ENCODE measurements around the gene PIP4K2A.

Gene PIP4K2A

DNA sequence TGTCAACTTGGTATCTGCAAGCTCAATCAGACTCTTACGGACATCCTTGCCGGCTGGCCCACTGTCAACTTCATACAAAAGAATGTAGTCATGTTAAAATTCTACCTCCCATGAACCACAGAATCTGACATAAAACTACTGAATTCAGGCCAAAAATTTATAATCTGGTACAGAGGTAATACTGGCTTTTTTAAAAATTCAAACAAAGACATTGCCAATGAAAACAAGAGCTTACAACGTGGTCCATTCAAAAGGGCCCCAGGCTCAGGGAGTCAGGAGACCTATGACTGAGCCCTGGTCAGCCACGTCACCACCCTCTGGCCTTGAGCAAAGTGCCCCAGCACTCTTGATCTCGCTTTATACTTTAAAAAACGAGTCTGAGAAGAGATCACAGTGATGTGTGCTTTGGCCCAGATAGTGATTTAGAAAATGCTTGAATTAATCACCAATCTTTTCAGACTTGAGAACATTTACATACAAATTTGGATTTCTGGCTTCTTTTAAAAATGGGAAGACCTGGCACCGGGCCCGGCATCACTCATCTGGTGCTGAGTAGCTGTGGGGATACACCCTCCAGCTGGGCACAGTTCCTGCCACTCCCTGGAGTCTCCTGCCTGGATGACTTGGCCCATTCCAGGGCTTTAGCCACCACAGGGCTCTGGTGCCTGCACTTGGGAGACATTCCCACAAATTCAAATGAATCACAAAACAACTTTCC, 94.1 kb downstream of the PIP4K2A start:
- peak; percentile 79 for DNase-seq (ENCODE audit: low spot score)

DNA sequence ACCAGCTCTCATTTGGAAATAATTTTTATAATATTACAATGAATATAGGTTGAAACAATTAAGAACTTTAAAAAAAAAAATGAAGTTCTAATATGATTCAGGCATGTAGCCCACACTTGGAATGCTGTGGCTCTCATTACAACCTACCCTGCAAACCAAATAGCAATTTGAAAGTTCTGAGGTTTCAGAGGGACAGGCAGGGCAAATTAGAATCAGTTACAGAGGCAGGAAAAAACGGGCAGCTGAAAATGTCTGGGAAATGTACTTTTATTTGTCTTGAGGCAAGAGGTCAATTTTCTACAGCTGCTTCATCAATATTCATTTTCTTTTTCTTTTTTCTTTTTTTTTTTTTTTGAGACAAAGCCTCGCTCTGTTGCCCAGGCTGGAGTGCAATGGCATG, 95.3 kb downstream of the PIP4K2A start:
- no peak for DNase-seq (ENCODE audit: low spot score)

DNA sequence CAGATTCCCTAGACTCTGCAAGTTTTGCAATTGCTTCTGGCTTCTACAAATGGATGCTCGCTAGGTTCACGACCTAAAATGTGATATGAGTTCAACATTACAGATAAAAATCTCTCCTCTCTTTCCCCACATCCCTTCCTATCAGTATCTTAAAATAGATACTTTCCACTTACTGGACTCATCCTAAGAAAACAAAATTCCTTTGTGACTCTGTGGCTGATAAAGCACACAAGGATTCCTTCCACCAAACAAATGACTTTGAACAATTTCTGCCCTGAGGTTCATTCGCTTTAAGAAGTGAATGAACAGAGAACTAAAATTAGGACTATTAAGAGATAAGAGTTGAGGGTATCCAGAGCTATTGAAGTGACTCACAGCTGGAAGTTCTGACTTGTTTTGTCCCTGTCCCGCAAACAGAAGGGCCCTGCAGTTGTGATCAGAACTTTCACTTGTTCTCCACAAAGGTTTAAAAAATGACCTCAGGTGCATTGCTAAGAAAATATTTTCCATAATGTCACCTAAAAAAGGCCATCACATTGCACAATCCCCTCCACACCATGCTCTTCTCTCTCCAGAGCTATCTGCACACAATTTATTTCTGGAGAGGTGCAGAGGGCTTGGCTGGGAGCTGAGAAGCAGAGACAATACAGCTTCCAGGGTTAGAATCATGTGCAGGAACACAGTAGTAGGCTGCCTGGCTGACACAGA, 96.1 kb downstream of the PIP4K2A start:
- DNase-seq (ENCODE audit: low spot score) = no peak

DNA sequence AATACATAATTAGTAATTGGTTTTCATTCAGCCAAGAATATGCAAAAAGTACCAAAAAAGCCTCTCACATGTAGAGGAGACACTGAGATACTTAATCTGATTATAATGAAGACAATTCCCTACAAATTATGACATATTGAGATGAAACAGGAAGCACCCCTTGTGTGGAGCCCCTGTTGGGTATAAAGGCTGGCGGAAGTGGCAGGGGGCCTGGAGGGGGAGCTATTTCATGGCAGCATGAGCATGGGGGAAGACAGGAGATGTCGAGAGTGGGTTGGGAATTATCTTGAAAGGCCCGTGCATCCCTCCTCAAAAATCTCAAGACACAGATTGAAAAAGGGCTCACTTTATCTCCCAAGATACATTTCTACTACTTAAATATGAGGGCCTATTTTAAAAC, 96.9 kb downstream of the PIP4K2A start:
- no peak for DNase-seq (ENCODE audit: low spot score)

DNA sequence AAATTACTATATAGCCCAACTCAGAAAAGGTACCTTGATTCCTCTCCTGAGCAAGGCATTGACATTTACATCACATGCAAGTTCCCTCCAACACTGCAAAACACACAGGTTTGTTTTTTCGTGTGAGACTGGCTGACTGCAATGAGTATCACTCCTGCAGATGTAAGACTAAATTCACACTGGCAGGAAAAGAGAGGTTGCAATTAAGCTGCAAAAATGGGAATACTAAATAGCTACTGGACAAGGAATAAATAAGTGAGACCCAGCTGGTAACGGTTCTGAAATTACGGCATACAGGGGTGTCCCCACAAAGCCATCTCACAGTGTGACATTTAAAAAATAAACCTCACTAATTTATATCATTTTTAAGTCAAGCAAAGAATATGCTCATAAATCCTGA, 97.3 kb downstream of the PIP4K2A start:
- DNase-seq (ENCODE audit: low spot score) = no peak

DNA sequence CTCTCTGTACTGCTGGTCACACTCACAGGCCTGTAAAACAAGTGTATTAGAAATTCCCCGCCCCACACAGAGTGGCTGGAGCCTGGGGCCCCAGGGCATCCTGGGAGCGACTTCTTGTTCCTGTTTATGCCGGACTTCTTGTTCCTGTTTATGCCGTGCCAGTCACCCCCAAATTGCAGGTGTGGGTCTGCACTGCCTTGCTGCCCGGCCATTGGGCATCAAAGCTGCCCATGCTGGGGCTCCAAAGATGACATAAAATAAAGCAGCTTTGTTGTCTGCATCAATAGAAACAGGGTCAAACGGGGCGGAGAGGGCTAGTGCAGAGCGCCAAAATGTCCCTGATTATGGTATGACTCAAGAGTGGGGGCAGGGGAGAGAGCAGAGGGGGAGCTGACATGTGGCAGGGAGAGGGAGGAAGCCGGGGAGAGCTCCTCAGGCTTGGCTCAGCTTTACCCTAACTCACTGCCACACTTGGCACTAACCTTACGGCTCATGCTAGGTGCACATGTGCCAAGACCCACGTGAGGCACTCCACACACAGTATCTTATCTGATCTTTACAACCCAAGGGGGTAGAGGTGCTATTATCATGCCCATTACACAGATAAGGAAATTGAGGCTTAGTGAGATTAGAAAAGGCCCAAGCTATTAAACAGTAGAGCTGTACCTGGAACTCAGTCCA, 98.4 kb downstream of the PIP4K2A start:
- peak; percentile 96 for DNase-seq (ENCODE audit: low spot score)

DNA sequence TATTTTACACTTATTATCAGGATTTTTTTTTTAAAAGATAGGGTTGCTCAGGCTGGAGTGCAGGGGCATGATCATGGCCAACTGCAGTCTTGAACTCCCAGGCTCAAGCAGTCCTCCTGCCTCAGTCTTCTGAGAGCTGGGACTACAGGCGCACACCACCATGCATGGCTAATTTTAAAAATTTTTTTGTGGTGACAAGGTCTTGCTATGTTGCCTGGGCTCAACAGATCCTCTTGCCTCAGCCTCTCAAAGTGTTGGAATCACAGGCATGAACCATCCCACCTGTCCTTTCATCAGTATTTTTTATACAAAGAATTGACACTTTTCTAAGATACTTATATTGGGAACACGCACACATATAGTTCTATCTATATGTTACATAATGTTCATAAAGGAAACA, 99.3 kb downstream of the PIP4K2A start:
- DNase-seq (ENCODE audit: low spot score) = no peak

DNA sequence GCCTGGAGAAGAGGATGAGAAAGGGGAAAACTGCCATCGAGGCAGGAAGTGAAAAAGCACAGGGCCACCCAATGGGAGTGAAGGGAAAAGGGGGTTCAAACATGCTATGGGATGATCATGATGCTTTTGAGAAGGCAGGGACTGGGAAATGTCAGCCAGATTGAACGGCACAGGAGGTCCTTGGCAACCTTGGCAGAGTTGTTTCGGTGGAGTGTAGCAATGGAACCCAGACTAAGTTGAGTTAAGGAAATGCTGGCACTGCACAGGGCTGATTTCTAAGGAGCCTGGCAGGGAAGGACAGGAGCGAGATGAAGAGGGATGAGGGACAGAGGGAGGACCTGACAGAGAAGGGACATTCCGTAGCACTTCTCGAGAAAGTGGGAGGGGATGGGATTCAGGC, 101.4 kb downstream of the PIP4K2A start:
- DNase-seq (ENCODE audit: low spot score) = no peak

DNA sequence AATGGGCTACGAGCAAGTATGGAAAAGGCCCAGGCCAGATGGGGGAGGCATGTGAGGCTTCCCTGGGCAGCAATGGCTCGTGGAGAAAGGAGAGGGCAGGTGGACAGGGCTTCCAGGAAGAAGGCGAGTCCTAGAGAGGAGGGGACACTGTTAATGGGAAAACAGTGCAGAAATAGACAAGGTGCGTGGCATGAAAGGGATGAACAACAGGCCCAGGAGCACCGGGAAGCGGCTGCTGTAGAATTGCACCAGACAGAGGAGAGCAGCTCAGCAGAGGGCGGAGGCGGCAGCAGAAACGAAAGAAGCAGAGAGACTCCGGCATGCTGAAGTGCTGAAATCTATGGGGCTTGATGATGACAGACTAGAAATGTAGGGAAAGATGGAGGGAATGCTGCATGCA, 102.1 kb downstream of the PIP4K2A start:
- no peak for DNase-seq (ENCODE audit: low spot score)

DNA sequence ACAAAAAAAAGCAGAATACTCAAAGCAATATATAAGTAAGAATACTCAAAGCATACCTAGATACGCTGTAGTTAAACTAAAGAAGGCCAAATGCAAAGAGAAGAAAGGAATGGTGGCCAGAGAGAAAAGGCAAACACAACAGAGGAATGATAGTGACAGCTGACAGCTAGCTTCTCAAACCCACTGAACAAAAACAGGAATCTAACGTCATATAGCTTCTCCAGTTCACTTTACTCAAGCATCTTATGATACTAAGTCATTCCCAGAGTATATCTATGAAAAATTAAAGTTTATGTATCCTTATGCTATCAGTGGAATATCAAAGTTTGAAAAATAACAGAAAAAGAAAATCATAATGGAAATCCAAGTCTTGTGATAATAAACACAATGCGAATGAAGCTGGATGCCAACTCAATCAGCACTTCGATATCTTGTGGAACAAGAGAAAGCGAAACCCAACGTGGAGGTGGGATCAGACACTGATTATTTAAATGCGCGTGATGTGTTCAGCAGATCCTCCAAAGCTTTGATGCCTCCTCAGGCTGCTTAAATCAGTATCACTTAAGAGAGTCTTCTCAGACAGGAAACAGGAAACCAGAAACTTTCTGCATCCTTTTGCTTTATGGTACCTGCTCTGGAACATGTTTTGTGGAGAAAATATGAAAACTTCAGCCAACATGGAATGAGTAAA, 102.8 kb downstream of the PIP4K2A start:
- DNase-seq (ENCODE audit: low spot score) = no peak

DNA sequence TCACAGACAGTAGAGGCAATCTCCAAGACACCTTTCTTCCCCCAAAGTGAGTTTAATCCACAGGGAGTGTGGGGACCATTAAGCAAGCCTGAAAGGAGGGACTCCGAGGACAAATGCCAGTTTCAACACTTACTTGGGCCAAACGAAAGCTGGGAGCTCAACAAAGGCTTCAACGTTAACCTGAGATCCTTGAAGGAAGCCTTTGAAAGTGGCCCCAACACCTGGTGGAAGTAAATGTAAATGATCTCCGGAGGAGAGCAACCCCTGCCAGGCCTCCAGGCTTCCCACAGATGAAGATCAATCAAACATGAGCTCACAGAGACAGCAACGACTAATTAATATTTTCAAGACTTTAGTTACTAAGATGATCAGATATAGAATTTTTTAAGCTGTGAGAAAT, 103.8 kb downstream of the PIP4K2A start:
- DNase-seq (ENCODE audit: low spot score) = no peak

DNA sequence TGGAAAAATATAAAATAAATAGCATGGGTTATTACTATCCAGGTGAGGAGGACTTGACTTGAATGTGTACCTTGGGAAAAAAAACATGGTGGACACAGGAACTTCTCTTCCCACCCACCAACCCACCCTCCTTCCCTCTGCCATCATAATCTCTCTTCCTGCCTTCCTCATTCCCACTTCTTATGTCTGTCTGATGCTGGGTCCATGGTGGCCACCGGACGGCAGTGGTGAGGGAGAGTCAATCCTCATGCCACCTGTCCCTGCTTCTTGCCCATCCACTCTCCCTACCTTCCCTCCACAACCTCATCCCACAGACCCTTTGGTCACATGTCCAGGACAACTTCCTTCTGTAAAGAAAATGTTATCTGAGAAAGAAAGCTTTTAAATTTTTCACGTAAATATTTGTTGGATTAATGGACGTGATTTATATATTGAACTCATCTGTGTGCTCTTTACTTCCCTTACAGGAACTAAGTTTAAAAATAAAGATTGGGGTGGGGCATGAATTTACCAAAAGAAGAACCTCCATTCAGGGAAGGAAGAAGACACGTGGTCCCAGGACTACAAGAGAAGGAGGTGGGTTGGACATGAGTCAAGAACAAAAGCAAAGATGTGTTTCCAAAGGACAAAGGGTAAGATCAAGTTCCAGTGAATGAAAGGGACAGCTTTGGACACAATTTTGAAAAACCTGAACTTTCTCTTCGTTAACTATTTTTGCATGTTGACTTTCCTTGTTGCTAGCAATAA, 104.5 kb downstream of the PIP4K2A start:
- no peak for DNase-seq (ENCODE audit: low spot score)

DNA sequence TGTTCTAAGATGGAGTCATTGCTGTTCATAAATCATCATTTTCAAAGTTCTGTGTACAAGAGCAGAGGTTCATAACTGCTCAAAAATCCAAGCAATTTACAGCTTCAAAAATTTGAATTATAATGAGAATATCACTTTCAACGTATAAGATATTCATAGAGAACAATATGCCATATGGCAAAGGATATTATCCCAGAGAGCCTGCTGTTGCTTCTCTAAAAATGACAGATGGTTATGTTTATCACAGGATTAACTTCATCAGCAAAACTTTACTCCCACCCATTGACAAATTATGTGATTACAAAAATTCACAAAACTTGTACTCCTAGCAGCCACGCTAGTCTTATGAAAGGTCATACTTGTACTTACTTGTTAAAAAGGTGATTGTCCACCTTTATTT, 105.1 kb downstream of the PIP4K2A start:
- no peak for DNase-seq (ENCODE audit: low spot score)

DNA sequence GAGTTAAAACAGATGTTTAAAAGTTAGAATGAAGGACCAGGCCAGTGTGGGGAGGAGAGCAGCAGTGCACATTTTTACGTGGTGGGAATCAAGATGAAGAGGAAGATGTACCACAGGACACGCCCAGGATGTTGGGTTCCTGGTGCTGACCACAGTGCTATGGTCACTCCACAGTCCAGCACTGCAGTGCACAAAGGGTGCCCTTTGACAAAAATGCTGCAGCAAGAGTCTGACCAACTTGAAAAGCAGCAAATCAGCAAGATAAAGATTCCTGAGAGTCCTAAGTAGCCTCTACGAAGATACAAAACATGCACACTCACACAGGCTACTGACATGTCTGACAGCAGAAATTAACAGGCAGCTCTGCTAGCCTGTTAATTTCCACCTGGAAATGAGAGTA, 107.1 kb downstream of the PIP4K2A start:
- DNase-seq (ENCODE audit: low spot score) = no peak

DNA sequence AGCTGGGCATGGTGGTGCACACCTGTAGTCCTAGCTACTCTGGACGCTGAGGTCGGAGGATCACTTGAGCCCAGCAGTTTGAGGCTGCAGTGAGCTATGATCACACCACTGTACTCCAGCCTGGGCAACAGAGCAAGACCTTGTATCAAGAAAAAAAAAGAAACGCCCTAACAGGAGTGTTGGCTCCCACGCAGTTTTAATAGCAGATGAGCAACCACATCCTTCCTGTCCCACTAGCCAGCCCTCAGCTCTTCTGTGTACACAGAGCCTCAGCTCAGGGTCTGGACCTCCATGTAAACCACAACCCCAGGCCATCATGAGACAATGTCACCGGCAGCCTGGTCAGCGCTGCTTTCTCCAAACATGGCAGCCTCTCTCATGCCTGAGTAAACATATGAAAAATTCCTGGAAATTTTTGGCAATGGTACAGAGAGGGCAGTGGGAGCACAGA, 108.2 kb downstream of the PIP4K2A start:
- peak; percentile 45 for DNase-seq (ENCODE audit: low spot score)

DNA sequence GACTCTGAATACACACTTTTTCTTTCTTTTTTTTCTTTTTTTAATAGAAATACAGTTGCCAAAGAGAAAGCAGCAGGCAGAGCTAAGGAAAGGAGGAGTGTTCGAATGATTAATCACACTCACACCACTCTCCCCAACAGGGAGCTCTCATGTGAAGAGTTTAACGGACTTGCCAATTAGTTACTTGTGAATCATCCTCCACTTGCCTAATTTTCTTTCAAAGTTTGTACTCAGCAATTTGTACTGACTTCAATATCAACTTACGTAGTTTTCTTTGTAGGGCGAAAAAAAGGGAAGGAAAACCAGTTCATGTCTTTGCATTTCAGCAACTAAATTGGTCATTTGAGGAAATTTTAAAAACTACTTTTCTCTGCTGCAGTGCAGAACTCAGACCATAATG, 109.2 kb downstream of the PIP4K2A start:
- peak; percentile 50 for DNase-seq (ENCODE audit: low spot score)

DNA sequence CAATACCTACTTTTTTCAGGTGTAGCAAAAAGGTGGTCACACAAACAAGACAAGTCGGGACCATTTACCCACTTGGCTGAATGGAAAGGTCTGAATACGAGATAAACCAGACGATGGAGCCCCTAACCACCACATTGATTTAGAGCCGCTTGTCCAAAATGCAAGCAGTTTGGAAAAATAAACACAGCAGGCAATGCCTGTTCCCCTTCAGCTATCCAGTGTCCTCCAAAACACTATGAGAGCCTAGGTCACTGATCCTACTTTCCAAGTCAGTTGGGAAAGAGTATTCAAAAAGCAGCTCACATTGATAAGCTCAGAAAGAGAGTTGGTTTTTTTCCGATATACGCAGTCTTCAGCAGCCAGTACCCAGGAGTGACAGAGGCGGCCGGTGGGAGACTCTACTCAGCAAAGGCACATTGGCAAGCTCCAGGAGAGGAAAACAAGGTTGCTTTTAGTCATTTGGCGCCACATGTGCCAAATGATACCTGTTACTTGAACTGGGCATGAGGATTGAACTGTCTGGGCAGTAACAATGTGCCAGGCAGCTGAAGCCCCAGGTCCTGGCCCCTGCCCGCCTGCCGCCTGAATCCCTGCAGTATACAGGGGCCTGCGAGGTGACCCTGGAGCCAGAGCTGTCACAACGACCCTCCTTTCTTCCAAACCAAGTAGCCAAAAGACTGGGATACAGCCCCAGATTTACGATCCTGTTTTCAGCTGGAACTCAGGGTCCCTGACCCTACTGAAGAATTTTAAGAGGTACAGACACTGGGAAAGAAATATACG, 109.8 kb downstream of the PIP4K2A start:
- peak; percentile 29 for DNase-seq (ENCODE audit: low spot score)

DNA sequence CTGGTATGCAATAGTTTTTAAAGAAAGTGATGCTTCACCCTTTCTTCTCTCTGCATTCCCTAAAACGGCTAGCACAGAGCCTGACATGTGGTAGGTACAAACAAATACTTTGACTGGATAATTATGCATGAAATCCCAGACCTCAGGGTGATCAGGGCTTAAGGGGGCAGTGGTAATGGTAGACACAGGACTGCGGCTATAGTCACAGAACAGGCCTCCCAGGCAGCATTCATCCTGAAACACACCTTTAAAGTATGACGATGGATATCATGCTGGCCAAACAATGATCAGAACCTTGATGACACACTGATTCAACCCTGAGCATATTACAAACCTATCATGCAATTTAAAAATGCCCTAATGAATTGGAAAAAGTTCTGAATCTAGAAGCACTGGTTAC, 110.8 kb downstream of the PIP4K2A start:
- no peak for DNase-seq (ENCODE audit: low spot score)

DNA sequence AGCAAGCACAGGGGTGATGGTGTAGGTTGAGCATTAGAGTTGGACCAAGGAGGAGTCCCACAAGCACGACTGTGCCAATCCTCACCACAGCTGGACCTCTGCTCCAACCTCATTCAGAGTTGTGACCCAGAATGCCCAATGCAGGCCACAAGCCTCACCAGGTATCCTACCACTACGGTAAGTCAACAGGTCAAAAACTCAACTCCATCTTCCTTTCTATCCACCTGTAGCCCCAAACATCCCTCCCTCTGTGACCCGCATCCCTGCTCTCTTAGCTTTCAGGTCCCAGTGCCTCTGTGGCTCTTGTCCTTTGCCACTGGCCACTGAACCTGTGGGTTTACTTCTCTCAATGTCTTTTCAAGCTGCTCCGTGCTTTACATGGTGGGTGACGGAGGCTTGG, 112.8 kb downstream of the PIP4K2A start:
- DNase-seq (ENCODE audit: low spot score) = no peak

DNA sequence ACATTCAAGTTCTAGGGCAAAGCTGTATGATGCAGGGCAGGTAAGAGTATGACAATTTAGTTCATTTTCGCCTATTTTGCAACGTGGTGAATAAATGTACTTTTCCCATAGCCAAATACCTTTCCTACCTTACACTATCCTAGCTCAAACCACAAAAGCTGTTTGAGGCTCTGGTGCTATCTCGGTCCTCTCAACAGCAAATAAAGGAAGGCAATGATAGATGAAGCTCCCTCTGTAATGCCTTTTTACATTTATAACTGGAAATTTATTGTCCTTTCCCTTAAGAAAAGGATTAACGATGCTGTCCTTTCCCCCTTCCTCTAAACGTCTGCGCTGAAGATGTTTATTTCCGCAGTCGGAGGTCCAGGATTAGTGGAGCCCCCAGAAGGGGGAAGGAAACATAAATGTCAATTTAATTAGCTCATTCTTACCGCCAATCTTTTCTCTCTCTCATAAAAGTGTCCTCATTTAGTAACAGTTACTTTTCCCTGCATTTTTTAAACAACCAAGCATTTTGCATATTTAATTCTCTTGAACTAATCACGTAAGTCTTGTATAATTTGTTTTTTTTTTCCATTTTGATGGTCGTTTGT, 114.6 kb downstream of the PIP4K2A start:
- no peak for DNase-seq (ENCODE audit: low spot score)
